Nephron progenitor cell (in vitro differentiated cells): ENCODE measurements around the gene PPIH.
A peak's percentile ranks its signal among the peaks of the same experiment; 100 is the strongest.
"Not testable (repeated sequence)": the region's sequence is repeated elsewhere in the genome, so short reads cannot be mapped to it uniquely, and the experiment has no call there.

Experiments
- DNase-seq: peaks from one replicate; pipeline ENCODE4 v3.0.0; 2021
- H3K27ac Mint-ChIP-seq: 2 replicates; pipeline ENCODE4 v1.8.0; 2021; ENCODE audit warnings: mild to moderate bottlenecking, moderate library complexity, mixed read lengths
- H3K27me3 Mint-ChIP-seq: 2 replicates; pipeline ENCODE4 v1.8.0; 2021; ENCODE audit warnings: mild to moderate bottlenecking, low read depth, mixed read lengths; ENCODE audit not compliant: poor library complexity
- H3K36me3 Mint-ChIP-seq: 2 replicates; pipeline ENCODE4 v1.8.0; 2021; ENCODE audit warnings: low read depth, mixed read lengths
- H3K4me1 Mint-ChIP-seq: 2 replicates; pipeline ENCODE4 v1.8.0; 2021; ENCODE audit warnings: mixed read lengths
- H3K4me3 Mint-ChIP-seq: 2 replicates; pipeline ENCODE4 v1.8.0; 2021; ENCODE audit warnings: mild to moderate bottlenecking, moderate library complexity, mixed read lengths
- H3K9me3 Mint-ChIP-seq: 2 replicates; pipeline ENCODE4 v1.8.0; 2021; ENCODE audit warnings: mild to moderate bottlenecking, moderate library complexity, mixed read lengths
- CTCF ChIP-seq: fragments of 200-600 bp; sonication (generic); IDR thresholded peaks from 2 replicates; pipeline ENCODE4 v1.5.0; 2021; ENCODE audit warnings: antibody characterized with exemption

PPIH gene

GRCh38 chr1:42680921-42681683 lies 22.9 kb downstream of the PPIH start:
- Mint-ChIP-seq H3K36me3 (peaks cover 17% of the 10 kb centered on the region), H3K4me1 (peaks cover 50% of the 10 kb centered on the region), H3K4me3 (peak overlapping the region; percentile 87), H3K27ac (no peak overlapping the region), H3K27me3 (no peaks in the 10 kb centered on the region), H3K9me3 (no peaks in the 10 kb centered on the region)
- DNase-seq: no peak
- no peak for TF ChIP-seq CTCF

GRCh38 chr1:42681741-42682483 lies 23.7 kb downstream of the PPIH start, which contains the start of gene YBX1:
TSS of gene YBX1 (plus strand) at chr1:42682418. CDS start at chr1:42682566, 148 bp downstream.
- Mint-ChIP-seq H3K27me3 (no peaks in the 10 kb centered on the region), H3K36me3 (peaks cover 10% of the 10 kb centered on the region), H3K4me3 (peak within 1 kb of the TSS; percentile 98), H3K27ac (peak within 1 kb of the TSS; percentile 93), H3K4me1 (peaks cover 58% of the 10 kb centered on the region), H3K9me3 (no peaks in the 10 kb centered on the region)
- DNase-seq: peak; percentile 97
- no peak for TF ChIP-seq CTCF

GRCh38 chr1:42682484-42682738 lies 24.2 kb downstream of the PPIH start:
- H3K9me3 Mint-ChIP-seq, DNase-seq, H3K27me3 Mint-ChIP-seq: not testable (repeated sequence)
- Mint-ChIP-seq H3K36me3 (peaks cover 11% of the 10 kb centered on the region), H3K27ac (peak overlapping the region; percentile 93), H3K4me3 (peak overlapping the region; percentile 87), H3K4me1 (peaks cover 63% of the 10 kb centered on the region)

- H3K4me1 Mint-ChIP-seq: peaks cover 68% of the 10 kb centered on the region
- TF ChIP-seq CTCF: no peak
- no peaks in the 10 kb centered on the region for H3K27me3 Mint-ChIP-seq
- peak overlapping the region; percentile 98 for H3K4me3 Mint-ChIP-seq
- peak; percentile 63 for DNase-seq
- no peaks in the 10 kb centered on the region for H3K9me3 Mint-ChIP-seq
- H3K36me3 Mint-ChIP-seq: peaks cover 16% of the 10 kb centered on the region
- peak overlapping the region; percentile 85 for H3K27ac Mint-ChIP-seq
Measured at GRCh38 chr1:42682739-42683531, 24.7 kb downstream of the PPIH start.

- no peak for TF ChIP-seq CTCF
- no peaks in the 10 kb centered on the region for H3K27me3 Mint-ChIP-seq
- H3K4me3 Mint-ChIP-seq: peak overlapping the region; percentile 98
- peaks cover 76% of the 10 kb centered on the region for H3K4me1 Mint-ChIP-seq
- DNase-seq: no peak
- H3K27ac Mint-ChIP-seq: peak overlapping the region; percentile 34
- no peaks in the 10 kb centered on the region for H3K9me3 Mint-ChIP-seq
- H3K36me3 Mint-ChIP-seq: peaks cover 17% of the 10 kb centered on the region
Measured at GRCh38 chr1:42684139-42684538, 25.9 kb downstream of the PPIH start.

GRCh38 chr1:42686418-42686817 lies 28.2 kb downstream of the PPIH start:
- TF ChIP-seq CTCF: no peak
- no peak for DNase-seq
- H3K4me1 Mint-ChIP-seq: peaks cover 76% of the 10 kb centered on the region
- H3K4me3 Mint-ChIP-seq: peak overlapping the region; percentile 70
- H3K36me3 Mint-ChIP-seq: peaks cover 17% of the 10 kb centered on the region
- H3K9me3 Mint-ChIP-seq: no peaks in the 10 kb centered on the region
- no peak overlapping the region for H3K27ac Mint-ChIP-seq
- H3K27me3 Mint-ChIP-seq: no peaks in the 10 kb centered on the region
